T-helper 2 cell treated with Interferon-gamma antibody and Interleukin-4, amounts not matched to agents 100 ng/mL and 5 ng/mL, for 36 hours (primary cell): ENCODE results near the gene INTS11. TPM values are rescaled to one million over a fixed set of nuclear protein-coding genes. Genes with fewer than 3 reads are reported as not detected.

ENCODE experiments used
- intact Hi-C: fragments of 100-400 bp; cut with micrococcal nuclease; formaldehyde crosslinking; loops from one replicate; pipeline ENCODE4 v1.15.1; 2023
- total RNA-seq: library from RNA; stranded (reverse); gene quantifications from 2 replicates; pipeline ENCODE4 v1.2.3, GENCODE V29; 2022

INTS11 gene
- total RNA-seq: 115 and 116 TPM in 2 replicates

GRCh38 chr1:1324524-1325287 lies at the start of gene INTS11, which contains the start of gene CPTP:
Gene INTS11, minus strand, starts transcription at chr1:1324660. Its CDS starts 52 bp downstream, at chr1:1324608.
Gene CPTP, plus strand, starts transcription at chr1:1324802. Its CDS starts 2,109 bp downstream, at chr1:1326911.
- intact Hi-C loops: loop anchor here (1.0 kb wide), 1 partner anchor 19 kb away; no protein-coding TSS in a partner anchor

- intact Hi-C loops: loop anchor here (2.0 to 10.0 kb wide), 2 partner anchors 33 to 69 kb away; partner anchors contain the start of genes ACAP3, MRPL20 and PUSL1
Measured at GRCh38 chr1:1373815-1374588, 49.5 kb upstream of the INTS11 start.

GRCh38 chr1:1373051-1373814 lies 48.8 kb upstream of the INTS11 start:
- intact Hi-C loops: loop anchor here (10.0 kb wide), 1 partner anchor 68 kb away; the partner anchor contains the start of genes ACAP3 and PUSL1

GRCh38 chr1:1371746-1372711 lies 47.6 kb upstream of the INTS11 start:
- intact Hi-C loops: loop anchor here (1.0 to 10.0 kb wide), 2 partner anchors 23 to 67 kb away; partner anchors contain the start of genes ACAP3, DVL1 and PUSL1

- intact Hi-C loops: loop anchor here (1.0 to 10.0 kb wide), 2 partner anchors 22 to 67 kb away; partner anchors contain the start of genes ACAP3, DVL1 and PUSL1
Measured at GRCh38 chr1:1371364-1371745, 46.9 kb upstream of the INTS11 start.

GRCh38 chr1:1370771-1371300 lies 46.4 kb upstream of the INTS11 start:
- intact Hi-C loops: loop anchor here (1.0 to 10.0 kb wide), 2 partner anchors 22 to 66 kb away; partner anchors contain the start of genes ACAP3, DVL1 and PUSL1

GRCh38 chr1:1370094-1370493 lies 45.6 kb upstream of the INTS11 start:
- intact Hi-C loops: loop anchor here (10.0 kb wide), 1 partner anchor 65 kb away; the partner anchor contains the start of genes ACAP3 and PUSL1

- intact Hi-C loops: no loop called here
Measured at GRCh38 chr1:1367315-1367714, 42.9 kb upstream of the INTS11 start.

- intact Hi-C loops: no loop called here
Measured at GRCh38 chr1:1366699-1367066, 42.2 kb upstream of the INTS11 start.

GRCh38 chr1:1365875-1366698 lies 41.6 kb upstream of the INTS11 start:
- intact Hi-C loops: no loop called here

GRCh38 chr1:1364266-1364665 lies 39.8 kb upstream of the INTS11 start:
- intact Hi-C loops: no loop called here

- intact Hi-C loops: no loop called here
Measured at GRCh38 chr1:1361982-1362423, 37.5 kb upstream of the INTS11 start.

GRCh38 chr1:1361233-1361981 lies 36.9 kb upstream of the INTS11 start:
- intact Hi-C loops: no loop called here

- intact Hi-C loops: no loop called here
Measured at GRCh38 chr1:1360506-1361169, 36.2 kb upstream of the INTS11 start.

- intact Hi-C loops: no loop called here
Measured at GRCh38 chr1:1359664-1360468, 35.4 kb upstream of the INTS11 start.

GRCh38 chr1:1359308-1359663 lies 34.8 kb upstream of the INTS11 start:
- intact Hi-C loops: no loop called here
